Right kidney (tissue), 1 donor: Measurements from ENCODE around the gene TACSTD2.
"Not testable (repeated sequence)": the region's sequence is repeated elsewhere in the genome, so short reads cannot be mapped to it uniquely, and the experiment has no call there.

Experiments used
- DNase-seq: peaks from one replicate; pipeline ENCODE4 v3.0.0-alpha.2; 2016

Gene TACSTD2

GRCh38 chr1:58568271-58568860 is 8.7 kb downstream of the TACSTD2 start:
- DNase-seq = no peak

DNA sequence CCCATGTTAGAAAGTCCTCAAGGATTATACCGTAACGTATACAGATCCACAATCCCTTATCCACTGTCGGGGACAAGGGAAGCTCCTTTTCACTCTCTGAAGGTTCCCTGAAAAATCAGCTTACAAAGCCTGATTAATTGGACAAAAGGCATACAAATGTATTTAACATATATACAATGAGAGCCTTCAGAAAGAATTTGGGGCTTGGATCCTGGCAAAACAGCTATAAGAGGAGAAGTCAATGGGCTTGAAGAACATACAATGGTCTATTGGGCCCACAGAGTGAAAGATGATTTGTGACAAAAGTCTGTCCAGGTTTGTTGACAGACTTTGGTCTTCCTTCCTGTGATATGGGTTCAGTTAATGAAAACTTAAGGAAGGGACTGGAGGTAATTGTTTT is 10.7 kb downstream of the TACSTD2 start:
- DNase-seq = no peak

DNA sequence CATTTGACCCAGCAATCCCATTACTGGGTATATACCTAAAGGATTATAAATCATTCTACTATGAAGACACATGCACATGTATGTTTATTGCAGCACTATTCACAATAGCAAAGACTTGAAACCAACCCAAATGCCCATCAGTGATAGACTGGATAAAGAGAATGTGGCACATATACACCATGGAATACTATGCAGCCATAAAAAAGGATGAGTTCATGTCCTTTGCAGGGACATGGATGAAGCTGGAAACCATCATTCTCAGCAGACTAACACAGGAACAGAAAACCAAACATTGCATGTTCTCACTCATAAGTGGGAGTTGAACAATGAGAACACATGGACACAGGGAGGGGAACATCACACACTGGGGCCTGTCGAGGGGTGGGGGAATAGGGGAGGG is 13.3 kb downstream of the TACSTD2 start:
- not testable (repeated sequence) for DNase-seq

GRCh38 chr1:58561633-58562032 is 15.4 kb downstream of the TACSTD2 start:
- no peak for DNase-seq

GRCh38 chr1:58555393-58555792 is 21.7 kb downstream of the TACSTD2 start:
- DNase-seq = no peak

DNA sequence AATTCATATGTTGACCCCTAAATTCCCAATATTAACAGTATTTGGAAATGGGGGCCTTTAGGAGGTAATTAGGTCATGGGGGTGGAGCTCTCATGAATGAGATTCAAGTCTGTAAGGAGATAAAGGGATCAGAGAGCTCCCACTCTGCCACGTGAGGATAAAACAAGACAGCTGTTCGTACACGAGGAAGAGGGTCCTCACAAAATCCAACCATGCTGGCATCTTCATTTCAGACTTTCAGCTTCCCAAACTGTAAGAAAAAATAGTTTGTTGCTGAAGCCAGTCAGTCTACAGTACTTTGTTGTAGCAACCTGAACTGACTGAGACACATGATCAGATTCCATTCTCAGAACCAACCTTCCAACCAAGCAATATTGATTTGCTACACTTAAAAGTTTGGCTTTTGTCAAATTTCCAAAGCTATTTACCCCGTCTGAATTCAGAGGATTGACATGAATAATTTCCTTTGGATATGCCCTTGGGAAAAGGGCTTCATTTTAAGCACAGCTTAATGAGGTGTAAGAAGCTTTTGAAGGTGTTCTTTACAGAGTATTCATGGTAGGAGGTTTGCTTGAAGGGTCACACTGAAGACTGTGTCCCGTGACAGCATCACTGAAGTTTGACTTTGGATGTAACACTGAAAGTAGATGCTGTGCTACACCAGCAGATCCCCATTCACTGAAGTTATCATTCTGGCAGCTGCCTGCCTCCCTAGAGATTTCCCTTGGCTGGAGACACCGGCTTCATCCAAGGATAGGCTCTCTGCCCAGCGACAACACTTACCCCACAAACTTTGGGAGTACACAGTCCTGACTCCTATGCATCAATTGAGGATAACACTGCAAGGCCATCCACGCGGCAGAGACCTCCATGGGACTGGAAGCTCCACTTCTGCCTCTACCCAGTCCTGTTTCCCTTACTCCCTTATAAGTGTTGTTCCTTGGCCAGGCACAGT is 25.6 kb downstream of the TACSTD2 start:
- no peak for DNase-seq

DNA sequence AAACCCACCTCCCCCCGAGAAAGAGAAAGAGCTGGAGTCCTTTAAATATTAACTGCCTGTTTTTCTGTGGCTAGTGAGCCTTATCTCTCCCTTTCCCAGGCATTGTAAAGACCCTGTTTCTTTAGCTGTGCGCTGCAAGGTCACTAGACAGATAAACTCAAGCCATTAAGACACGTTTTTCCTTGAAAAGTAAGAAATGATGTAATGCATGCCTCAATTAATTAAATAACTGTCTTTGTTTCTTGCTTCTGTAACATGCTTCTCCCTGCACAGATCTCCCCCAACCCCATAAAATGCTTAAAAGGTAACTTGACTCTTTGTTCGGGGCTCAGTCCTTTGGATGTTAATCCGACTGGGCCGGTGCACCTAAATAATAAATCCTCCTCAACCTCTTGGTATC is 27.8 kb downstream of the TACSTD2 start:
- peak; percentile 57 for DNase-seq

DNA sequence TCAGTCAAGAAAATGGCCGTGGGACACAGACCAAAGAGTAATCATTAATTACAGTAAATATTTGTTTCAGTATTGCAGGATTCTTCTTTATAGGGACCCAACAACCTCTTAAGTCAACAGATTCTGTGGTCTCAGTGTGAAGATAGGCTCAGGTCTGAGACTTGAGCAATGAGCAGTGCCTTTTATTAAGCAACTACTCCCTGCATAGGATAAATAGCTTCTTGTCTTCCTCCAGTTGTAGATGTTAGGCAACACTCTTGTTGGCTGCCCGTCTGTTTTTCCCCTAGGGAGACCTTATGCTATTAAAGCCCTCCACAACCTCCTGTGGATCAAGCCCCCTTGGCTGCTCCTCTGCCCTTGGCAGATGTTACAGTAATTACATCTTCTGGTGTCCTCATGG is 28.7 kb downstream of the TACSTD2 start:
- no peak for DNase-seq

GRCh38 chr1:58546520-58547308 is 30.3 kb downstream of the TACSTD2 start, which contains the start of gene OMA1:
Gene OMA1 (minus strand): TSS chr1:58546726. CDS start chr1:58539294, 7,432 bp downstream.
- peak; percentile 86 for DNase-seq

- peak; percentile 82 for DNase-seq
These were observed 31.2 kb downstream of the TACSTD2 start for GRCh38 chr1:58545591-58546519.

DNA sequence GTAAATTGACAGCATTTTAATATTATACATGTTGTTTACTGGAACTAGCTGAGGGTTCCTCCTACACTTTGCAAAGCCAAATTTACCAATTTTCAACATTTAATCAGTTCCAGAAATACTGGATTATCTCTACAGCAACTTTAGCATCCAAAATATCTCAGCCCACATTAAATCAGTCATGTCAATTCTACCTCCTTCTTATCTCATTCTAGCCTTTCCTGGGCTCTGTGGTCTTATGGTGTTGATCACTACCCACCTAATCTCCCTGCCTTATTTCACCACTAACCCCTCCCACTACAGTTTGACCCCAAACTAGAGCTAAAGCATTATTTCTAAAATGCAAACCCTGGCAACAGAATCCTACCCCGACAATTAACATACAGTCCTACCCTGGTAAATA is 33.8 kb downstream of the TACSTD2 start:
- no peak for DNase-seq

DNA sequence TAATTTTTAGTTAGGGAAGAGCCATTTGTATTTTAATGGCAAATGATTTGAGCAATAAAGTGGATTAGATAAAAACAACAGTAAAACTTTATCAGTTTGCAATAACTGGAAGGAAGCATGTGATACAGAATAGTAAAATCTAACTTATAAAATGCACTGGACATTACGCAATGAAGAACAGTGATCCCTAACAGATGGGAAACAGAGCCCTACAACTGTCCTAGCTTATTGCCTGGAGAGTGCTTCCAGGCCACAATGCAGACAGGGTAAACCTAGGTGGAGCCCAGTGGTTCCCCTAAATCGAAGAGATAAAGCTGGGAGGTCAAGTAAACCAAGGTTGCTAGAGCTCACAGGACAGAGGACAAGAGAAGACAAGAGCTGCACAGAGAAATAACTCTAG is 37.5 kb downstream of the TACSTD2 start:
- DNase-seq = no peak

DNA sequence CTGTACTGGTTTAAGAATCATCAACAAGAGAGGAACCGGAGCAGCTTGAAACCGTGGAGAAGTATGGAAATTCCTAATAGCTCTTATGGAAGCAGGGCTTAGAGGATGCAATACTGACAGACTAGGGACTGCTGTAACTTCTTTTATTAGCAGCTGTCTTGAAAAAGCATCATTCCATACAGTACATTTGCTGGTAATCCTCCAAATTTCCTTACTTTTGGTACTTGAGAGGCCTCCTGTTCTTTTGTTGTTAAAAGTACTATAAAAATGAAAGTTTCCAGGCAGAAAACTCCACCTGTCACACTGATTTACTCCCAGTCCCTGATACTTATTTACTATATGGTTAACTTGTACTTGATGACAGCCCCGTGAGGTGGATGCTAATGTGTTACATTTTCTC is 38.2 kb downstream of the TACSTD2 start:
- no peak for DNase-seq

- not testable (repeated sequence) for DNase-seq
These were observed 45.2 kb downstream of the TACSTD2 start for GRCh38 chr1:58531842-58532241.

GRCh38 chr1:58529284-58529683 is 47.8 kb downstream of the TACSTD2 start:
- no peak for DNase-seq

GRCh38 chr1:58528518-58528917 is 48.5 kb downstream of the TACSTD2 start:
- no peak for DNase-seq
